Lower leg skin (tissue), 4 donors: ENCODE results near the gene RALGAPB. TPM values are rescaled to one million over a fixed set of nuclear protein-coding genes. Genes with fewer than 3 reads are reported as not detected.

Experiments
- DNase-seq, 2 donors: peaks; one replicate each; pipeline ENCODE4 v3.0.0-alpha.2; 2019; ENCODE audit warnings: low spot score in 2 of 2
- H3K4me3 ChIP-seq: fragments of 200-600 bp; sonication (generic); 2 replicates; pipeline ENCODE4 v1.5.1; 2017; ENCODE audit warnings: mild to moderate bottlenecking, low read depth; ENCODE audit not compliant: poor library complexity, severe bottlenecking
- POLR2A ChIP-seq, 2 donors: fragments of 450-650 bp; IDR thresholded peaks; one replicate each; pipeline ENCODE4 v1.6.1; 2016 to 2017; ENCODE audit warnings: antibody characterized with exemption in 2 of 2, mild to moderate bottlenecking in 1 of 2, moderate library complexity in 1 of 2
- WGBS, 2 donors: methylation state at CpG; one replicate each; pipeline ENCODE4 v1.1.5; 2018; 5-methylcytosine and 5-hydroxymethylcytosine counted together
- intact Hi-C: fragments of 100-400 bp; cut with DNase I; formaldehyde crosslinking; loops from one replicate; pipeline ENCODE4 v1.15.0; 2023; ENCODE audit warnings: low total_unique reads
- total RNA-seq, 4 donors: library from RNA; depleted of rRNA; stranded (reverse); fragments of >200 nt; gene quantifications; one replicate each; pipeline ENCODE4 v1.1.0, GENCODE V29; 2016
- TF ChIP-seq, protein P1 (sequence below), 3 donors: fragments of 450-650 bp; IDR thresholded peaks; one replicate each; pipeline ENCODE4 v1.5.1; 2016; ENCODE audit warnings: antibody characterized with exemption in 3 of 3, mild to moderate bottlenecking in 3 of 3, moderate library complexity in 2 of 3

Gene RALGAPB
- total RNA-seq, 4 donors from 2014 or later, result 35.3 to 51.0 (median 41.5) TPM

DNA sequence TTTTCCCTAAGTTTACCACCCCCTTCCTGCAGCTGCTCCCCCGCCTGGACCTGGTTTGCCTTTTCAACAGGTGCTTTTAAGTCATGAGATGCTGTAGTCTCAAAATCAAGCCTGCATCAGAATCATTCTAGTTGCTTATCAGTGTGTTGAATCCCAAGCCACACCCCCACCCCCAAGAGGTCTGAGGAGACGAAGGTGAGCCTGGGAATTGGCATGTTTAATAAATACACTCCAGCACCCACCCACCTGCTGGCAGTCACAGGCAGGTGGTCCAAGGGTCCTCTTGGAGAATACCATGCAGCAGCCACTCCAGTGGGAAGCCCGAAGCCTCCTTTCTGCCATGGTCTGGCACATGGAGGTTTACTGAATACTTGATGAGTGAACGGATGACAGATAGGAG, 107.3 kb downstream of the RALGAPB start:
- H3K4me3 ChIP-seq, result no peak overlapping the region
- 73 to 74% methylated on average over 4 of the region's 4 CpGs for WGBS, 2 donors
- TF ChIP-seq, protein P1, sequence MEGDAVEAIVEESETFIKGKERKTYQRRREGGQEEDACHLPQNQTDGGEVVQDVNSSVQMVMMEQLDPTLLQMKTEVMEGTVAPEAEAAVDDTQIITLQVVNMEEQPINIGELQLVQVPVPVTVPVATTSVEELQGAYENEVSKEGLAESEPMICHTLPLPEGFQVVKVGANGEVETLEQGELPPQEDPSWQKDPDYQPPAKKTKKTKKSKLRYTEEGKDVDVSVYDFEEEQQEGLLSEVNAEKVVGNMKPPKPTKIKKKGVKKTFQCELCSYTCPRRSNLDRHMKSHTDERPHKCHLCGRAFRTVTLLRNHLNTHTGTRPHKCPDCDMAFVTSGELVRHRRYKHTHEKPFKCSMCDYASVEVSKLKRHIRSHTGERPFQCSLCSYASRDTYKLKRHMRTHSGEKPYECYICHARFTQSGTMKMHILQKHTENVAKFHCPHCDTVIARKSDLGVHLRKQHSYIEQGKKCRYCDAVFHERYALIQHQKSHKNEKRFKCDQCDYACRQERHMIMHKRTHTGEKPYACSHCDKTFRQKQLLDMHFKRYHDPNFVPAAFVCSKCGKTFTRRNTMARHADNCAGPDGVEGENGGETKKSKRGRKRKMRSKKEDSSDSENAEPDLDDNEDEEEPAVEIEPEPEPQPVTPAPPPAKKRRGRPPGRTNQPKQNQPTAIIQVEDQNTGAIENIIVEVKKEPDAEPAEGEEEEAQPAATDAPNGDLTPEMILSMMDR (IDR thresholded peaks at IDR 0.05), result no peak
- no peak for TF ChIP-seq POLR2A (IDR thresholded peaks at IDR 0.05)
- intact Hi-C loops, result no loop called here
- DNase-seq, result no peak

DNA sequence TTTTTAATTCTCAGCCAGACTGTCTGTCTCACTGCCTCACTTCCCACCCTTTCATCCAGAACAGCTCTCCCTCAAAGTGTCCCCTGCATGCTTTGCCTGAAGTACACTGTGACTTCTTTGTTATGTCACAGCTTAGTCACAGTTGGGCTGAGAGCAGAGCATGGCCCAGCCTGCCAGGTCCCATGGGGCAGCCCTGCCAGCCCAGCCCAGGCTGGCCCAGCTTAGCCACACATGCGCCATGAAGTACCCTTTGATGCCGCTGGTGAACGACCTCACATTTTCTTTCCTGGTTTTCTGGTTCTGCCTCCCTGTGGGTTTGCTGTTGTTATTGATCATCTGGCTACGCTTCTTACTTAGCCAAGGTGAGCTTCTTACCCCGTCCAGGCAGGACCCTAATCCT, 108.4 kb downstream of the RALGAPB start, which contains the start of gene ADIG:
Gene ADIG, plus strand, starts transcription at position 185 of the 400 bp plus-strand sequence. Its CDS starts 54 bp downstream, at position 239.
- no peak for DNase-seq
- intact Hi-C loops, result no loop called here
- TF ChIP-seq, protein P1 (IDR thresholded peaks at IDR 0.05), result no peak
- no peak within 1 kb of the TSS for H3K4me3 ChIP-seq
- WGBS, 2 donors, result 43 to 45% methylated on average over 5 of the region's 5 CpGs

GRCh38 chr20:38581830-38582358, 109.3 kb downstream of the RALGAPB start:
- DNase-seq, result no peak
- WGBS, 2 donors, result 79 to 87% methylated on average over 3 to 4 of the region's 4 CpGs
- no peak overlapping the region for H3K4me3 ChIP-seq
- TF ChIP-seq, protein P1 (IDR thresholded peaks at IDR 0.05), result no peak
- TF ChIP-seq POLR2A (IDR thresholded peaks at IDR 0.05), result no peak
- intact Hi-C loops, result no loop called here

GRCh38 chr20:38583306-38583705, 110.7 kb downstream of the RALGAPB start:
- 86 to 94% methylated on average over 4 of the region's 4 CpGs for WGBS, 2 donors
- intact Hi-C loops, result no loop called here
- no peak for DNase-seq
- TF ChIP-seq, protein P1 (IDR thresholded peaks at IDR 0.05), result no peak
- no peak for TF ChIP-seq POLR2A (IDR thresholded peaks at IDR 0.05)
- no peak overlapping the region for H3K4me3 ChIP-seq

- intact Hi-C loops, result no loop called here
- 43% methylated on average over 7 of the region's 7 CpGs for WGBS, 2 donors
- TF ChIP-seq, protein P1 (IDR thresholded peaks at IDR 0.05), result no peak
- TF ChIP-seq POLR2A (IDR thresholded peaks at IDR 0.05), result no peak
- no peak for DNase-seq
- no peak overlapping the region for H3K4me3 ChIP-seq
These were observed 111.6 kb downstream of the RALGAPB start for GRCh38 chr20:38584099-38584763.
